ENCODE data around the gene SRP14. TPM values are rescaled to one million over a fixed set of nuclear protein-coding genes. Genes with fewer than 3 reads are reported as not detected.
A peak's percentile ranks its signal among the peaks of the same experiment; 100 is the strongest.

The SRP14 gene
- total RNA-seq, 1 experiment from 2014 or later: 200 TPM

DNA sequence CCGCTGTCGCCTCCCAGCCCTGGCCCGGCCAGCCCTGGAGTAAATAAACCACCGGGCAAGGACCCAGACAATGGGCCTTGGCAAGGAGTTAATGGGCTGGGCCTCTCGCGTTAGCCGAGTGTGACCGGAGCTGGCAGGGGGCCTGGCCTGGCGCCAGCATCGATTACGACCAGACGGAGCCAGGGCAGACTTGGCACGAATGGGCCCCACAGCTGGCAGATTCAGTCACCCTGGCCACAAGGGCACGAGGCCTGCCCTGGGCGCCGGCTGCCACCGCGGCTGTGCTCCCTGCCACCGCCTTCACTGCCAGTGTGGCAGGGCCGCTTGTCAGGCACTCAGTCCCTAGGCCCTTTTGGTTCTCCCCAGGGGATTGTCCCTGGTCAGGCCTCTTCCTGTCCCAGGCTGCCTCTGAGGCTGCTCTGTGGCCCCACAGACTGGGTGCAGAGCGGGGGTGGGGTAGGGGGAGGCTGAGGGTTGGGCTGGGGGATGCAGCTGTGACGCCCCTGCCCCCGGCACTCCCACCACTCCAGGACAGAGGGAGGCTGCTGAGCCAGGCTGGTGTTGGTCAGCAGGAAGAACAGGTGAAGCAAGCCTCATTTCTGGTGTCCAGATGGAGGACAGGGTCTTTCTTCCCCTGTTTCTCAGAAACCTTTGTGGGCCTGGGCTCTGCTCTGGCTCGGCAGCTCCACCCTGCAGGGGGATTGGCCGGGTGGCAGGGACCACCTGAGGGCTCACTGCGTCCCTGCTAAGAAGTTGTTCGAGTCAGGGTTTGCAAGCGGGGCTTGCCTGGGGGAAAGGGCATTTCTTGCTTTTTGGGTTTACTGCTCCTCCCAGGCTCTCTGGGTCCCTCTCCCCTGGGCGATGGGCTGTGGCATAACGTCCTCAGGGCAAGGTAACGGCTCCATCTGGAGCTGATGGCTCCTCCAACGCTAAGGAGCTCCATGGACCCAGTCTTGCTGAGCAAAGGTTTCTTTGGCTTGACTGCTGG lies 30.5 kb upstream of the SRP14 start:
- Histone ChIP-seq H3K79me2 (ENCODE audit: insufficient read depth, low read length) (no peaks in the 10 kb centered on the region), H3K79me1 (ENCODE audit: insufficient read depth, low read depth, low read length, poor library complexity, severe bottlenecking) (no peaks in the 10 kb centered on the region), H4K8ac (replicated peaks; ENCODE audit: insufficient read length, low read depth, low read length) (no peak overlapping the region), H4K91ac (ENCODE audit: insufficient read length, low read depth, low read length) (no peak overlapping the region), H3K4me2 (ENCODE audit: insufficient read depth, insufficient read length, low read length) (no peak overlapping the region), H3K23me2 (ENCODE audit: insufficient read length, low read depth, low read length, poor library complexity, severe bottlenecking) (no peaks in the 10 kb centered on the region), H3K9ac (ENCODE audit: extremely low read depth, insufficient read length, low read length) (no peak overlapping the region), H2BK120ac (ENCODE audit: low read depth, low read length, poor library complexity, severe bottlenecking) (no peak overlapping the region), H3K4me1 (ENCODE audit: insufficient read depth, low read length) (peaks cover 2% of the 10 kb centered on the region; the same call in 1 of the 2 replicates), H3K27me3 (ENCODE audit: insufficient read depth, low read length) (no peaks in the 10 kb centered on the region), H3K4ac (ENCODE audit: low read depth, low read length) (no peak overlapping the region), H2BK20ac (ENCODE audit: low read depth, low read length, poor library complexity, severe bottlenecking) (no peak overlapping the region), H2BK15ac (ENCODE audit: low read depth, low read length) (no peak overlapping the region), H2AK5ac (ENCODE audit: insufficient read length, low read length) (no peak overlapping the region), H3K14ac (ENCODE audit: insufficient read depth, low read length) (no peak overlapping the region), H3K23ac (ENCODE audit: insufficient read length, low read depth, low read length) (no peak overlapping the region), H3K18ac (ENCODE audit: insufficient read length, low read depth, low read length) (no peak overlapping the region), H3K9me3 (ENCODE audit: control insufficient read depth, low read depth, low read length) (no peaks in the 10 kb centered on the region), H3T11ph (ENCODE audit: low read length) (no peak overlapping the region), H2BK5ac (ENCODE audit: insufficient read length, low read length) (no peak overlapping the region), H3K27ac (ENCODE audit: insufficient read length, low read depth, low read length) (no peak overlapping the region), H4K5ac (ENCODE audit: insufficient read length, low read depth, low read length) (no peak overlapping the region), H3K56ac (ENCODE audit: insufficient read length, low read depth, low read length) (no peak overlapping the region), H4K20me1 (ENCODE audit: control insufficient read depth, insufficient read depth, insufficient read length) (no peaks in the 10 kb centered on the region), H2BK12ac (ENCODE audit: insufficient read length, low read depth, low read length) (no peak overlapping the region), H2AFZ (ENCODE audit: low read length) (no peak overlapping the region)
- Mint-ChIP-seq H3K9me3 (peaks cover 4 to 10% of the 10 kb centered on the region in 2 experiments; a peak in 3 of 5 replicates), H3K4me3 (no peak overlapping the region), H3K27ac (peak overlapping the region in 2 of 3 experiments; percentile 36 to 59; a peak in 1 of 7 replicates), H3K4me1 (peaks cover 29 to 37% of the 10 kb centered on the region in 2 experiments), H3K36me3 (ENCODE audit: insufficient read depth in 1 of 3, low read depth in 3 of 3) (peaks cover 2 to 10% (median 7%) of the 10 kb centered on the region in 3 experiments; a peak in 3 of 7 replicates), H3K27me3 (ENCODE audit: low read depth) (0 out of 2 replicates have a peak, but pooled peaks cover 1% of the 10 kb centered on the region)
- TF ChIP-seq, protein P1, sequence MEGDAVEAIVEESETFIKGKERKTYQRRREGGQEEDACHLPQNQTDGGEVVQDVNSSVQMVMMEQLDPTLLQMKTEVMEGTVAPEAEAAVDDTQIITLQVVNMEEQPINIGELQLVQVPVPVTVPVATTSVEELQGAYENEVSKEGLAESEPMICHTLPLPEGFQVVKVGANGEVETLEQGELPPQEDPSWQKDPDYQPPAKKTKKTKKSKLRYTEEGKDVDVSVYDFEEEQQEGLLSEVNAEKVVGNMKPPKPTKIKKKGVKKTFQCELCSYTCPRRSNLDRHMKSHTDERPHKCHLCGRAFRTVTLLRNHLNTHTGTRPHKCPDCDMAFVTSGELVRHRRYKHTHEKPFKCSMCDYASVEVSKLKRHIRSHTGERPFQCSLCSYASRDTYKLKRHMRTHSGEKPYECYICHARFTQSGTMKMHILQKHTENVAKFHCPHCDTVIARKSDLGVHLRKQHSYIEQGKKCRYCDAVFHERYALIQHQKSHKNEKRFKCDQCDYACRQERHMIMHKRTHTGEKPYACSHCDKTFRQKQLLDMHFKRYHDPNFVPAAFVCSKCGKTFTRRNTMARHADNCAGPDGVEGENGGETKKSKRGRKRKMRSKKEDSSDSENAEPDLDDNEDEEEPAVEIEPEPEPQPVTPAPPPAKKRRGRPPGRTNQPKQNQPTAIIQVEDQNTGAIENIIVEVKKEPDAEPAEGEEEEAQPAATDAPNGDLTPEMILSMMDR (conservative IDR thresholded peaks at IDR 0.05): no peak
- peak; percentile 71 for DNase-seq
- WGBS (ENCODE audit: extremely low coverage, insufficient read length, low lambda C conversion rate): no CpG with 5 or more reads among the region's 32 CpGs
